ENCODE measurements around the gene ARSD.

Gene ARSD

DNA sequence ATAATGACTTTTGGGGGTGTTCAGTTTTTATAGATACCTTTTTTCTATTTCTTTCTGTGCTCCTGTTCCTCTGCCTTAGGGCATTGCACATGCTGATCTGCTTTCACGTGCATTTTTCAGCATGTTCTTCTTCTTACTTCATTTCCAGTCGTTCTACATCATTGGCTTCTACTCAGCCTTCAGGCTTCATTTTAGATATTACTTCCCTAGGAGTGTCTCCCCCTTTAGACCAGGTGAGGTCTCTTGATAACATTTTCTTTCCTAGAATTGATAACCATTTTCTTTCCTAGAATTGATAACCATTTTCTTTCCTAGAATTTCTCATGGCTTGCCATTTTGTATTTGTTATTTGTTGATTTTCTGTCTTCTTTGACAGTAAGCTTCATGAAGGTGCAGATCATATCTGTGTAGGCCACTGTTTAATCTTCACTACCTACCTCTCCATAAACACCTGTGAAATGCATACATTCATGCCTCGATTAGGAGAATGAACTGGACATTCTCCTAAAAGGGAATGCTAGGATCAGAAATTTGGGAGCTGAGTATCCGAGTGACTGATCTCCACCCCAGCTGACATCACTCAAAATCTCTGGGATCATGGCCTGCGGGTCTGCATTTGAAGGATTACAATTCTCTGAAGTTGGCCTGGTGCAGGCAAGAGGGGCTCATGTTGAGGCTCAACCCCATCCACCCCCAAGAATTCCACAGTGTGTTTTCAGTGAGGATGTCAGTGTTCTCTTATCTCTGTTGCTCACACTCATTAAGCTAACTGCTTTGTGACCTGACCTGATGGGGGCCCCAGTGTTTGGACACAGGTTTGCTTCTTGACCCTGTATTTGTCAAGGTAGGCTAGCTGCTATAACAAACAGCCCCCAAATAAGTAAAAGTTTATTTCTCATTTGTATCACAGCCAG, 54.7 kb downstream of the ARSD start:
- no peak for TF ChIP-seq GATA3 (IDR thresholded peaks at IDR 0.05; ENCODE audit: low read depth, low read length)
- no peak for TF ChIP-seq GATA2 (IDR thresholded peaks at IDR 0.05; ENCODE audit: low read depth, low read length)

DNA sequence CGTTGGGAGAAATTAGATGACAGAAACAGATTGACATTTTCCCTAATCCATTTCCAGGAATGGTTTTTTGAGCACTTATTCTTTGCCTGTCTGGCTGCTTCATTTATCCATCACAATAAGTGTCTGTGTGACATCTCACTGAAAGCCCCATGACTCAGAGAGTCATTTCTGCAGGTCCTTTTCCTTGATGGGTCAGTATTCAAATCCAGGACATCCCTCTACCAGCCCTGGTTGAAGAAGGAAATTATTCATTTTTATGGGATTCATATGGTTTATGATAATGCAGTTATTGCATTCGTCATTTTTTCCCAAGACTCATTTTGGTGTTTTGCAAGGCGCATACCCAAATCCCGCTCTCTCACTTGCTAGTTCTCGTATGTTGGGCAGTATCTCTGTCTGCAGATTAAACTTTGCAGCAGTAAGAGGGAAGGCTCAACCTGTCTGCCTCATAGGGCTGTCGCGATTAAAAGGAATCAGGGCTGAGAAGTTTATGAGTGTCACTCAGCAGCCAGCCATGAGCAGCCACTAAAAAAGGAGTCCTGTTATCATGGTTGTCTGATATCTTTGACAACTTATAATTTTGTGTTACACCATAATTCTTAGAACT, 56.4 kb downstream of the ARSD start:
- TF ChIP-seq GATA2 (IDR thresholded peaks at IDR 0.05; ENCODE audit: low read depth, low read length) (no peak), GATA3 (IDR thresholded peaks at IDR 0.05; ENCODE audit: low read depth, low read length) (no peak)

GRCh38 chrX:2871831-2872230, 57.3 kb downstream of the ARSD start:
- TF ChIP-seq GATA3 (IDR thresholded peaks at IDR 0.05; ENCODE audit: low read depth, low read length): no peak
- no peak for TF ChIP-seq GATA2 (IDR thresholded peaks at IDR 0.05; ENCODE audit: low read depth, low read length)

GRCh38 chrX:2870650-2871049, 58.5 kb downstream of the ARSD start:
- no peak for TF ChIP-seq GATA3 (IDR thresholded peaks at IDR 0.05; ENCODE audit: low read depth, low read length)
- TF ChIP-seq GATA2 (IDR thresholded peaks at IDR 0.05; ENCODE audit: low read depth, low read length): no peak

GRCh38 chrX:2867206-2867605, 61.9 kb downstream of the ARSD start:
- TF ChIP-seq GATA2 (IDR thresholded peaks at IDR 0.05; ENCODE audit: low read depth, low read length) (no peak), GATA3 (IDR thresholded peaks at IDR 0.05; ENCODE audit: low read depth, low read length) (no peak)

DNA sequence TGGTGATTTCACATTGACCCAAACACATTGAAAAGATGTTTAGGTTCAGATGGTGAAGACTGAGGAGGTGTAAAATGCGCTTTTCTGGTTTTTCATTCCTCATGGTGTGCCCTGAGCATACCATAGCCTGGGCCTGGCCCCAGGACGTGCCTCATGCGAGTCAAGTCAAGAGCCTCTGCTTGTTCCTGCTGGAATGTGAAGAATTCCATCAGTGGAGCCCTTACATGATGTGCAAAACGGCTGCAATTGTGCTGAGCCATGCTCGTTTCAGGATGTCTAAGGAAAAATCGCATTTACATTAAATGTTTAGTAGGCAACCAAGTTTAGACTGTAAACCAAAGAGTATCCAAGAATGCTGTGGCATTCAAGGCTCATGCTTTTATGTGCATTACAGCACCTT, 65.5 kb downstream of the ARSD start:
- TF ChIP-seq GATA2 (IDR thresholded peaks at IDR 0.05; ENCODE audit: low read depth, low read length) (no peak), GATA3 (IDR thresholded peaks at IDR 0.05; ENCODE audit: low read depth, low read length) (no peak)

GRCh38 chrX:2862404-2862803, 66.7 kb downstream of the ARSD start:
- TF ChIP-seq GATA3 (IDR thresholded peaks at IDR 0.05; ENCODE audit: low read depth, low read length) (no peak), GATA2 (IDR thresholded peaks at IDR 0.05; ENCODE audit: low read depth, low read length) (no peak)

DNA sequence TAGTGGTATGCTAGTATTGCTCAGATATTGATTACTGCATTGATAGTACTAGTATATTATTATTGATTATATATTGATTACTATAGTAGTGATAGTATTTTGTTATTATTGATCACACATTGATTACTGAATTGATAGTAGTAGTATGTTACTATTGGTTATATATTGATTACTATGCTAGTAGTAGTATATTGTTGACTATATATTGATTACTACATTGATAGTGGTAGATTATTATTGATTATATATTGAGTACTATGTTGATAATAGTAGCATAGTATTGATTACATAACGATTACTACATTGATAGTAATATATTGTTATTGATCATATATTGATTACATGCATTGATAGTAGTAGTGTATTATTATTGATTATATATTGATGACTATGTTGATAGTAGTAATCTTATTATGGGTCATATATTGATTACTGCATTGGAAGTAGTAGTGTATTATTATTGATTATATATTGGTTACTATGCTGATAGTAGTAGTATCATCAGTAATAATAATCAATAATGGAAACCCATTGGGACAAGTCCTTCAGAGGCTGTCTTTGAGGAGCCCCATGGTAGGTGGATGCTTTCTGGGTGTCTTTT, 69.8 kb downstream of the ARSD start:
- TF ChIP-seq GATA3 (IDR thresholded peaks at IDR 0.05; ENCODE audit: low read depth, low read length) (no peak), GATA2 (IDR thresholded peaks at IDR 0.05; ENCODE audit: low read depth, low read length) (no peak)

- TF ChIP-seq GATA2 (IDR thresholded peaks at IDR 0.05; ENCODE audit: low read depth, low read length) (no peak), GATA3 (IDR thresholded peaks at IDR 0.05; ENCODE audit: low read depth, low read length) (no peak)
Measured at GRCh38 chrX:2857566-2857965, 71.6 kb downstream of the ARSD start.

- TF ChIP-seq GATA3 (IDR thresholded peaks at IDR 0.05; ENCODE audit: low read depth, low read length) (no peak), GATA2 (IDR thresholded peaks at IDR 0.05; ENCODE audit: low read depth, low read length) (no peak)
Measured at GRCh38 chrX:2855761-2856160, 73.4 kb downstream of the ARSD start.

DNA sequence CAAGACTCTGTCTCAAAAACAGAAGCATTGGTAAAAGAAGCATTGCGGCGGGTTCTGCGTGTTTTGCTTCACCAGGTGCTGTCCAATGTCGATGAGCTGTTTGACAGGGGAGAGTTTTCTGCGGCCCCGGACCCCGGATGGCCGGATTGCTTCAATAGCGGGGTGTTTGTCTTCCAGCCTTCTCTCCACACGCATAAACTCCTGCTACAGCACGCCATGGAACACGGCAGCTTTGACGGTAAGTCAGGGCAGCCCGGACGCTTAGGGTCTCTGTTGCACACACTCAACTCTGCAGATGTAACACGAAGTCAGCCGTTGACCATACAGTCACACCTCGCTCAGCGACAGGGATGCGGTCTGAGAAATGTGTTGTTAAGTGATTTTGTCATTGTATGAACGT, 74.2 kb downstream of the ARSD start:
- no peak for TF ChIP-seq GATA2 (IDR thresholded peaks at IDR 0.05; ENCODE audit: low read depth, low read length)

All from SH-SY5Y (cell line).